ENCODE results near the gene SMAGP.

Gene SMAGP

DNA sequence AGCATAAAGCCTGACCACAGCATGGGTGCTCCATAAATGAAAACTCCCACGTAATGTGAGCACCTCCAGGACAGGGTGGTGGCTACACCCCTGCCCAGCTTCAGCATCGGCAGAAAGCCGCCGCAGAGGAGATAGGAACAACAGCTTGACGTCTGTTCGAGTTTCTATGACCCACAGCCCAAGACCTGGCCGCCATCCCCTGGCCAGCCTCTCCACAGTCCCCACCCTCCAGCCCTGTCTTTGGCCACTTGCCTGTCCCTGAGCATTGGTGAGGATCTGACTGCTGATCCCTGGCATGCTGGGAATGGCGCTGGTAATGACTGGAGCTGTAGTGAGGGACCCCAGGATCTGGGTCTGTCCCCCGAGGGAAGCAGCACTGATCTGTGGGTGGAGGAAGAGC is 73.7 kb downstream of the SMAGP start:
- Histone ChIP-seq H3K4me3 (ENCODE audit: insufficient read depth, low read length, poor library complexity, severe bottlenecking) (no peak overlapping the region), H3K27me3 (ENCODE audit: low read length) (no peaks in the 10 kb centered on the region), H3F3A (ENCODE audit: insufficient read depth) (no peaks in the 10 kb centered on the region), H3K9me3 (ENCODE audit: insufficient read depth, low read length) (no peaks in the 10 kb centered on the region), H3K4me2 (ENCODE audit: low read depth, low read length, poor library complexity, severe bottlenecking) (no peak overlapping the region), H3K9me2 (replicated peaks; ENCODE audit: insufficient read depth, low read length) (no peaks in the 10 kb centered on the region), H3K36me3 (ENCODE audit: low read length) (no peaks in the 10 kb centered on the region), H3K79me2 (ENCODE audit: insufficient read depth, low read length) (no peaks in the 10 kb centered on the region), H3K9ac (ENCODE audit: low read length) (no peak overlapping the region), H3K27ac (ENCODE audit: low read depth, low read length) (no peak overlapping the region), H4K20me1 (ENCODE audit: low read depth, low read length) (no peaks in the 10 kb centered on the region), H2AFZ (ENCODE audit: low read depth, low read length, severe bottlenecking) (no peak overlapping the region)
- TF ChIP-seq EZH2phosphoT487 (conservative IDR thresholded peaks at IDR 0.05; ENCODE audit: low read length), result no peak
- TF ChIP-seq, protein P1, sequence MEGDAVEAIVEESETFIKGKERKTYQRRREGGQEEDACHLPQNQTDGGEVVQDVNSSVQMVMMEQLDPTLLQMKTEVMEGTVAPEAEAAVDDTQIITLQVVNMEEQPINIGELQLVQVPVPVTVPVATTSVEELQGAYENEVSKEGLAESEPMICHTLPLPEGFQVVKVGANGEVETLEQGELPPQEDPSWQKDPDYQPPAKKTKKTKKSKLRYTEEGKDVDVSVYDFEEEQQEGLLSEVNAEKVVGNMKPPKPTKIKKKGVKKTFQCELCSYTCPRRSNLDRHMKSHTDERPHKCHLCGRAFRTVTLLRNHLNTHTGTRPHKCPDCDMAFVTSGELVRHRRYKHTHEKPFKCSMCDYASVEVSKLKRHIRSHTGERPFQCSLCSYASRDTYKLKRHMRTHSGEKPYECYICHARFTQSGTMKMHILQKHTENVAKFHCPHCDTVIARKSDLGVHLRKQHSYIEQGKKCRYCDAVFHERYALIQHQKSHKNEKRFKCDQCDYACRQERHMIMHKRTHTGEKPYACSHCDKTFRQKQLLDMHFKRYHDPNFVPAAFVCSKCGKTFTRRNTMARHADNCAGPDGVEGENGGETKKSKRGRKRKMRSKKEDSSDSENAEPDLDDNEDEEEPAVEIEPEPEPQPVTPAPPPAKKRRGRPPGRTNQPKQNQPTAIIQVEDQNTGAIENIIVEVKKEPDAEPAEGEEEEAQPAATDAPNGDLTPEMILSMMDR (IDR thresholded peaks at IDR 0.05; ENCODE audit: insufficient read depth, low read length, poor library complexity, severe bottlenecking), result no peak

DNA sequence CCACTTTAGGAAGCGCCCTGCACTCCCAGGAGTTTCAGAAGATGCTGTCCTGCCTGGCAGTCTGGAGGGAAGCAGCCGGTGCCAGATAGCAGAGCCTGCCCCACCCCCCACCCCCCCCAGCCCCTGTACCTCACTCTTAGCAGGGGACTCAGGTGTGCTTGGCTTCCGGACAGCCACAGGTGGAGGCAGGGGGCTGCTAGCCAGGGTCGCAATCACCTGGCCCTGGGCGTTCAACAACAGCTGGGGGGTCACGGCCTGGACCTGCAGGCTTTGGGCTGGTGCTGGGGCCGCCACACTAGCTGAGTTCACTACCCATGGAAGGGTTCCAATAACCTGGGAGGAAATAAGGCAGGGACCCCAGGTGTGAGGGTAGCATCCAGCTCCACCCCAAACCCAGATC is 74.4 kb downstream of the SMAGP start:
- no peak overlapping the region for H3K9ac ChIP-seq (ENCODE audit: low read length)
- no peak overlapping the region for H3K27ac ChIP-seq (ENCODE audit: low read depth, low read length)
- no peaks in the 10 kb centered on the region for H3K9me3 ChIP-seq (ENCODE audit: insufficient read depth, low read length)
- H3K9me2 ChIP-seq (replicated peaks; ENCODE audit: insufficient read depth, low read length), result no peaks in the 10 kb centered on the region
- TF ChIP-seq, protein P1 (IDR thresholded peaks at IDR 0.05; ENCODE audit: insufficient read depth, low read length, poor library complexity, severe bottlenecking), result no peak
- TF ChIP-seq EZH2phosphoT487 (conservative IDR thresholded peaks at IDR 0.05; ENCODE audit: low read length), result no peak
- H3K27me3 ChIP-seq (ENCODE audit: low read length), result no peaks in the 10 kb centered on the region
- H3K36me3 ChIP-seq (ENCODE audit: low read length), result no peaks in the 10 kb centered on the region
- H3K4me2 ChIP-seq (ENCODE audit: low read depth, low read length, poor library complexity, severe bottlenecking), result no peak overlapping the region
- no peaks in the 10 kb centered on the region for H3F3A ChIP-seq (ENCODE audit: insufficient read depth)
- no peak overlapping the region for H3K4me3 ChIP-seq (ENCODE audit: insufficient read depth, low read length, poor library complexity, severe bottlenecking)
- H4K20me1 ChIP-seq (ENCODE audit: low read depth, low read length), result no peaks in the 10 kb centered on the region
- no peak overlapping the region for H2AFZ ChIP-seq (ENCODE audit: low read depth, low read length, severe bottlenecking)
- no peaks in the 10 kb centered on the region for H3K79me2 ChIP-seq (ENCODE audit: insufficient read depth, low read length)
